Right forelimb (tissue), 1 donor: ENCODE results near the gene PSMA2.
"Not testable (repeated sequence)": the region's sequence is repeated elsewhere in the genome, so short reads cannot be mapped to it uniquely, and the experiment has no call there.

ENCODE experiments used
- DNase-seq: peaks from one replicate; pipeline ENCODE4 v3.0.0-alpha.2; 2018

Gene PSMA2

DNA sequence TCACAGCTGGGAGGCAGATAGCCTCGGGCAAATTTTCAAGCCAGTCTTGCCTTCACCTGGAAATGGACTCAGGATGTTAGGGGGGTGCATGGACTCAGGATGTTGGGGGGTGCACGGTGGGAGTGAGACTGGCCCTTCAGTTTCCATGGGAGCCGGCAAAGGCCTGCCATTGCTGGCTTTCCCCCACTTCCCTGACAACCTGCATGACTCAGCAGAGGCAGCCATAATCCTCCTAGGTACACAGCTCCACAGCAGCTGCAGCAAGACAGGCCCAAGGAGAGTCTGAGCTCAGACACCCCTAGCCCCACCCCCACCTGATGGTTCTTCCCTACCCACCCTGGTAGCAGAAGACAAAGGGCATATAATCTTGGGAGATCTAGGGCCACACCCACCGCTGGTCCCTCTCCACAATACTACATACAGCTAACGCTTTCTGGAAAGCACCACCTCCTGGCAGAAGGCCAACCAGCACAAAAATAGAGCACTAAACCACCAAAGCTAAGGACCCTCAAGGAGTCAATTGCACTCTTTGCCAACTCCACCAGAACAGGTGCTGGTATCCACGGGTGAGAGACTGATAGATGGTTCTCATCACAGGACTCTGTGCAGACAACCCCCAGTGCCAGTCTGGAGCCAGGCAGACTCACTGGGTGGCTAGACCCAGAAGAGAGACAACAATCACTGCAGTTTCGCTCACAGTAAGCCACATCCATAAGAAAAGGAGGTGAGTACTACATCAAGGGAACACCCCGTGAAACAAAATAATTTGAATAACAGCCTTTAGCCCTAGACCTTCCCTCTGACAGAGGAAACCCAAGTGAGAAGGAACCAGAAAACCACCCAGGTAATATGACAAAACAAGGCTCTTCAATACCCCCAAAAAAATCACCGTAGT, 38.4 kb downstream of the PSMA2 start:
- DNase-seq, result no peak

GRCh38 chr7:42886893-42887505, 45.0 kb downstream of the PSMA2 start:
- no peak for DNase-seq

- DNase-seq, result no peak
These were observed 45.8 kb downstream of the PSMA2 start for GRCh38 chr7:42886129-42886528.

DNA sequence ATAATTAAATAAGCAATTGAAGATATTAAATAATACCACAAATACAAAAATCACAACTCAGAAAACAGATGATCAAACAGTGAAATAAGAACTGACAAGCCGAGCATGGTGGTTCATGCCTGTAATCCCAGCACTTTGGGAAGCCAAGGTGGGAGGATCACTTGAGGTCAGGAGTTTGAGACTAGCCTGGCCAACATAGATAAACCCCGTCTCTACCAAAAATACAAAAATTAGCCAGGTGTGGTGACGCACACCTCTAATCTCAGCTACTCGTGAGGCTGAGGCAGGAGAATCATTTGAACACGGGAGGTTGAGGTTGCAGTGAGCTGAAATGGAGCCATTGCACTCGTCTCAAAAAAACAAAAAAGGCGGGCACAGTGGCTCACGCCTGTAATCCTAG, 46.8 kb downstream of the PSMA2 start:
- not testable (repeated sequence) for DNase-seq

- DNase-seq, result no peak
These were observed 48.0 kb downstream of the PSMA2 start for GRCh38 chr7:42883950-42884349.

DNA sequence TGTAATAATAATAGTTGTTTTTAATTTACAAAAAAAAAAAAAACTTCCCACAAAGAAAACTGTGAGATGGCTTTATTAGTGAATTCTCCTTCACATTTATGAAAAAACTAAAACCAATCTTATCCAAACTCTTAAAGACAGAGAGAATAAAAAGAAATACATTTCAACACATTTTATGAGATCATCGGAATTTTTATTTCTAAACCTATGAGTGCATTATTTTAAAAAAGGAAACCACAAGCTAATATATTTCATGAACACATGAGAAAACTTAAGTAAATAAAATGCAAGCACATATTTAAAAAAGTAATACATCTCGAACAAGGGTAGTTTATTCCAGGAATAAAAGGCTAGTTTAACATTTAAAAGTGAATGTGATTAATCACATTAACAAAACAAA, 51.6 kb downstream of the PSMA2 start:
- no peak for DNase-seq

- no peak for DNase-seq
These were observed 53.7 kb downstream of the PSMA2 start for GRCh38 chr7:42878303-42878702.

- DNase-seq, result no peak
These were observed 54.1 kb downstream of the PSMA2 start for GRCh38 chr7:42877862-42878261.

GRCh38 chr7:42876182-42877068, 55.5 kb downstream of the PSMA2 start:
- no peak for DNase-seq

DNA sequence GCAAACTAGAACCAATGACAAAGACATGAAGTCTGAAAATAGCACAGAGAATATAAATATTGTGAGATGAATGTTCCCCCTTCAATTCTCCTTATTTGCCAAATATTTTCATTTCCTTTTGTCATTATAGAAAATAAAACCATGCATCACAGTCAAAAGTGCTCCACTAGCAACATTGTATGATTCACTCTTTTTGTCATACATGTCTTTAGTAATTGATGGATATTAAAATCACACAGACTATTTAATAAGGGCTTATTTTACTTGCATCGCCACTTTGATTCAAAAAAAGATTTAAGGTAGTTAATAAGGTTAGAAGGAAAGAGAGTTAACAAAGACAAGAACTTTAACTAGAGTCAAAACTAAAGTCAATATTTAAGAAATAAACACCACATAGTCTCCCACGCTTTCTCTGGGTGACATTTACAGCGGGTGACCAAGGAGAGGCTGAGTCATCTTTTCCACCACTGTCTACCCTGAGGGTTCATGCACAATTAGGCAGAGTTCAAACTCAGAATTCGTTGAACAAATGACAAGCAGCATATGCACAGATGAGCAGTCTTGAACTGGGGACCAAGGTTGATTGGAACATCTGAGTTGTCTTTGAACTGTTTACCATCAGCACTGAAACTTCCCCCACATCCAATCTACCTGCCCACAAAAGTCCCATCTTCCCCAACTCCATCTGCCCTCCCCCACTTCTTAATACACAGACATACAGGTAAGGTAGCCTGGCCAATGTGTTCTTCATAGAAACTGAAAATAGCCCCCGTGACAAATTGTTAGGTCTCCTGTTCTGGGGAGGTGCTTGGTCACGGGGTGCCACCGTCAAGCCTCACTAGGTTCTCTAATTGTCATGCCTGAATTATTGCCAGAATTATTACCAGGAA, 62.6 kb downstream of the PSMA2 start:
- no peak for DNase-seq

- DNase-seq, result no peak
These were observed 63.5 kb downstream of the PSMA2 start for GRCh38 chr7:42868480-42868879.
